Bronchial epithelial cell (primary cell): ENCODE data around the gene KCNK15. TPM values are rescaled to one million over a fixed set of nuclear protein-coding genes. Genes with fewer than 3 reads are reported as not detected.

Experiments used
- DNase-seq: peaks from one replicate; pipeline ENCODE4 v3.0.0-alpha.2; 2010; ENCODE audit warnings: low read depth
- FAIRE-seq: peaks from 2 replicates; lab custom pipeline; 2011; peaks lifted over from hg19 to GRCh38; lab: Jason Lieb, UNC
- H3K27me3 ChIP-seq: 2 replicates; pipeline ENCODE4 v1.5.1; 2011; ENCODE audit warnings: low read length; ENCODE audit not compliant: control insufficient read depth, insufficient read depth
- H3K36me3 ChIP-seq: 2 replicates; pipeline ENCODE4 v1.5.1; 2011; ENCODE audit warnings: low read length; ENCODE audit not compliant: control insufficient read depth, insufficient read depth
- H3K4me3 ChIP-seq: 2 replicates; pipeline ENCODE4 v1.5.1; 2011; ENCODE audit warnings: mild to moderate bottlenecking, low read depth, low read length, control low read depth
- total RNA-seq: library from RNA; depleted of rRNA; stranded (reverse); fragments of >200 nt; gene quantifications from 2 replicates; pipeline ENCODE4 v1.2.1, GENCODE V29; 2014
- TF ChIP-seq, protein P1 (sequence below): IDR thresholded peaks from 2 replicates; pipeline ENCODE4 v1.5.1; 2011; ENCODE audit warnings: mild to moderate bottlenecking, moderate library complexity, low read length, control low read depth, inconsistent platforms; ENCODE audit not compliant: insufficient read depth, severe bottlenecking

The KCNK15 gene
- total RNA-seq, 1 donor from 2014 or later = under 0.01 TPM

DNA sequence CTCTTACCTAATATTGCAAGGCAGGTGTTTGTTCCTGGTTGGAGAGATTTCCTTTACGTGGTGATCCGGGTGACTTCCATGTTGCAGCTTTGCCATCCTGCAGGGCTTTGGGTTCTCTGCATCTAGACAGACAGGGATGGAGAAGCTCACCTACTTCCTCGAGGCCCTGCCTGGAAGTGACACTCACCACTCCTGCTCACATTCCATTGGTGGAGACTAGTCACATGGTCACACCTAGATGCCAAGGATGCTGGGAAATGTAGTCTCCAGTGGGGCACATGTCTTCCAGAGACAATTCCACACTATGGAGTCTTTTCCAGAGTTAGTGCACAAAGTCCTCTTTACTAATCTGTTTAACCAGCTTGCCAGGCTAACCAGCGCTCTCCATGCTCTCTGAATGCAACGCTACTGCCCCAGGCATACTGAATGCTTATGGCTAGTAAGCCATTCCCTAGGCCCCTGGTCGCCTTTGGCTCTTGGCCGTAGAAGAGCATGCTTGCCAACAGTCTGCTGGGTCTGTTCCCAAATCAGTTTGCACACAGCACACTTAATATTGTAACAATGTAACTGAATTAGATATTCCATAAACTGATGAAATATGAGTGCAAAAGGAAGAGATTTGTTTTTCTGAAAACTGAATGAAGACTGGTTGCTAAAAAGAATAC is 6.7 kb upstream of the KCNK15 start:
- Histone ChIP-seq H3K4me3 (no peak overlapping the region), H3K27me3 (peaks cover 7% of the 10 kb centered on the region), H3K36me3 (no peaks in the 10 kb centered on the region)
- DNase-seq = peak; percentile 83
- FAIRE-seq = no peak
- TF ChIP-seq, protein P1, sequence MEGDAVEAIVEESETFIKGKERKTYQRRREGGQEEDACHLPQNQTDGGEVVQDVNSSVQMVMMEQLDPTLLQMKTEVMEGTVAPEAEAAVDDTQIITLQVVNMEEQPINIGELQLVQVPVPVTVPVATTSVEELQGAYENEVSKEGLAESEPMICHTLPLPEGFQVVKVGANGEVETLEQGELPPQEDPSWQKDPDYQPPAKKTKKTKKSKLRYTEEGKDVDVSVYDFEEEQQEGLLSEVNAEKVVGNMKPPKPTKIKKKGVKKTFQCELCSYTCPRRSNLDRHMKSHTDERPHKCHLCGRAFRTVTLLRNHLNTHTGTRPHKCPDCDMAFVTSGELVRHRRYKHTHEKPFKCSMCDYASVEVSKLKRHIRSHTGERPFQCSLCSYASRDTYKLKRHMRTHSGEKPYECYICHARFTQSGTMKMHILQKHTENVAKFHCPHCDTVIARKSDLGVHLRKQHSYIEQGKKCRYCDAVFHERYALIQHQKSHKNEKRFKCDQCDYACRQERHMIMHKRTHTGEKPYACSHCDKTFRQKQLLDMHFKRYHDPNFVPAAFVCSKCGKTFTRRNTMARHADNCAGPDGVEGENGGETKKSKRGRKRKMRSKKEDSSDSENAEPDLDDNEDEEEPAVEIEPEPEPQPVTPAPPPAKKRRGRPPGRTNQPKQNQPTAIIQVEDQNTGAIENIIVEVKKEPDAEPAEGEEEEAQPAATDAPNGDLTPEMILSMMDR = no peak

DNA sequence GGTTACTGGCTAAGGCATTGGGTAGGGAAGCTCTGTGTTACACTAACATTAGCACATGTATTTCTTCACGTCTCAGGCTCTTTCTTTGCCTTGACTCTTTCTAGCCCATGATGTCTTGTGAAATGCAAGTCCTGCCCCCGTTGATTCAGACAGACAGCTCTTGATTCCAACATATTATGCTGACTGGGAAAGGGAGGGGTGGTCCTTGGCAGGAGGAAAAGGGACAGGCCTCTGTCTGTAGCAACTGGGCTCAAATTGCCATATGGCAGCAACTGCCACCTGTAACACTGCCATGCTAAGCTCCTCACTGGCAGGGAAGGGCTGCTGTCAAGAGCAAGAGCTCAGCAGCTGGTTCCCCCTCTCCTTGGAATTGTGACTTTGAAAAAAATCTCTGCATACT is 5.7 kb upstream of the KCNK15 start:
- no peak for DNase-seq
- no peak for FAIRE-seq
- no peak overlapping the region for H3K4me3 ChIP-seq
- no peaks in the 10 kb centered on the region for H3K36me3 ChIP-seq
- TF ChIP-seq, protein P1 = no peak
- peaks cover 14% of the 10 kb centered on the region for H3K27me3 ChIP-seq

DNA sequence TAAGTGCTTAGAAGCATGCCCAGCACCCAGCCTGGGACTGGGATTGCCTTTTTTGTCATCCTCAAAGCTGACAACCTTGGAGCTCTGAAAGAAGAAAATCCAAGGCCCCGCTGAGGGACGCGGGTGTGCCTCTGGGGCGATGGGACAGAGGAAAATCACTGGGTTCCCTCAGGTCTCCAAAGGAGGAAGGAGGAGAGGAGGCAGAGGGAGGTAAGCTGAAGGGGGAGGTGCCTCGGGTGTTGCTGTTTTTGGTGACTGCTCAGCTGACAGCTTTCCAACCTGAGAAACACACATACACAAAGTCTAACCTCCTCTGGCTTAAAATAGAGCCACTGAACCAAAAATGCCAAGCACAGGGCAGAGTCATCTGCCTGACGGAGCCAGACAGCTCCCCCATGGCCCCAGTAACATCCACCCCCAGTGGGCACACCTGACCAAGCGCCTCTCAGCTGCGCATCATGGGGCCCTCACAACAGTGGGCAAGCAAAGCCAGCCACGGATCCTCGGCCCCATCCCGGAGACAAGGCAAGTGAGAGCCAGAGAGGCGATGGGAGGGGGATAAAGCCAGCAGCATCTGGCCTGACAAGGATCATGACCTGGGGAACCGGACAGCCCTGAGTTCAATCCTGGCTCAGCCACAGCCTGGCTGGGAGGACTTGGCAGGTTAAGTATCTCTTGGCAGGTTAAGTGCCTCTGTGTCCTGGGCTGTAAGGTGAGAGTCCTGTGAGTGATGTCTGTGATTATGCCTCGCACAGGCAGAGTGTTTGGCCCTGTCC is 3.2 kb upstream of the KCNK15 start:
- no peaks in the 10 kb centered on the region for H3K36me3 ChIP-seq
- FAIRE-seq (no peak), DNase-seq (no peak)
- peaks cover 24% of the 10 kb centered on the region for H3K27me3 ChIP-seq
- H3K4me3 ChIP-seq = no peak overlapping the region
- TF ChIP-seq, protein P1 = no peak

DNA sequence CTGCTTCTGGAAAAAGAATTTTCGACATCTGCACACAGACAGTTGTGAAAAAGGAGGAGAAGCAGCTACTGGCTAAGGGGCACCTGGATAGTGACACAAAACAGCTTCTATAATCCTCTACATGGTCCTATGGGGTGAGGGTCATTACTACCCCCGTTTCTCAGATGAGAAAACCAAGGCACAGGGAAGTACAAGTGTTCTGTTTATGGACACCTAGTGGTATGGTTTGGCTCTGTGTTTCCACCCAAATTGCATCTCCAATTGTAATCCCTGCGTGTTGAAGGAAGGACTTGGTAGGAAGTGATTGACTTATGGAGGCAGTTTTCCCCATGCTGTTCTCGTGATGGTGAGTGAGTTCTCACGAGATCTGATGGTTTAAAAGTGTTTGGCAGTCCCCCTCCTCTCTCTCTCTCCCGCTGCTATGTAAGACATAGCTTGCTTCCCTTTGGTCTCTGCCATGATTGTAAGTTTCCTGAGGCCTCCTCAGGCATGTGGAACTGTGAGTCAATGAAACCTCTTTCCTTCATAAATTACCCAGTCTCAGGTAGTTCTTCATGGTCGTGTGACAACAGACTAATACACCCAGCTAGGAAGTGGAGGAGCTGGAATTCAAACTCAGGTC is 2.5 kb upstream of the KCNK15 start:
- no peak for DNase-seq

DNA sequence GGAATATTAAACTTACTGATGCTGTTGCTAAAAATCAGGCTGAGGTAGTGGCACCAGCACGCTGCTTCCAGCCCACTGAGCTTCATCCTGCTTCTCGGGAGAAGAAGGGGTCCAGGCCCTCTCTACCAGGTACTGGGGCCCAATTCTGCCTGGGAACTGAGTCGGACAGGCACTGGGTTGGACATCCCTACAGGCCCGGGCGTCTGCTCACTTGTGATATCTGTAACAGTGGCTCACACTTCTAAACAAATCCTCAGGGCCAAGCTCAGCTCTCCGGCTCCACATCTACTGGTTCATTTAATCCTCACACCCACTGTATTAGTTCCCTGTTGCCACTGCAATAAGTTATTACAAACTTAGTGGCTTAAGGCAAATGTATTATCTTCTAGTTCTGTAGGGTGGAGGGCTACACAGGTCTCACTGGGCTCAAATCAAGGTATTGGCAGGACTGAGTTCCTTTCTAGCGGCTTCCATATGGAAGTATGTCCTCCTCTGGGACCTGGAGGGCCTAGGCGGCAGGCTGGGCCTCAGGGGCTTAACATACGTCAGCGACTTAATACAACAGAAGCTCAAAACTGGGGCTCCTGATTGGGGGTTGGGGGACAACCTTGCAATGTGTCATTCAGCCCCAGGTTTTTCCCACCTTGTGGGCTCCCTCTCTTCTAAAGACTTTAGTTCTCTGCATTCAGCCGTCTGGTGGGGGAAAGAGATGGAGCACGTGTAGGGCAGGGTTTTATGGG is 1.6 kb upstream of the KCNK15 start:
- peaks cover 29% of the 10 kb centered on the region for H3K27me3 ChIP-seq
- FAIRE-seq = no peak

More for the DNA sequence above, 2.5 kb upstream of the KCNK15 start:
- TF ChIP-seq, protein P1 = no peak
- Histone ChIP-seq H3K36me3 (no peaks in the 10 kb centered on the region), H3K27me3 (peaks cover 24% of the 10 kb centered on the region), H3K4me3 (no peak overlapping the region)
- no peak for FAIRE-seq

More for the DNA sequence above, 1.6 kb upstream of the KCNK15 start:
- TF ChIP-seq, protein P1 = no peak
- no peak for DNase-seq
- Histone ChIP-seq H3K36me3 (no peaks in the 10 kb centered on the region), H3K4me3 (no peak overlapping the region)
